Endothelial cell (in vitro differentiated cells): ENCODE results near the gene PFDN4. TPM values are rescaled to one million over a fixed set of nuclear protein-coding genes. Genes with fewer than 3 reads are reported as not detected.

Source experiments
- DNase-seq: peaks from one replicate; pipeline ENCODE4 v3.0.0; 2021; ENCODE audit warnings: low spot score
- H3K27ac Mint-ChIP-seq: one replicate; pipeline ENCODE4 v1.8.0; 2021; ENCODE audit warnings: mixed read lengths, inconsistent platforms; ENCODE audit not compliant: unreplicated experiment
- H3K27me3 Mint-ChIP-seq: one replicate; pipeline ENCODE4 v1.8.0; 2021; ENCODE audit warnings: mild to moderate bottlenecking, moderate library complexity, mixed read lengths, inconsistent platforms; ENCODE audit not compliant: unreplicated experiment
- H3K36me3 Mint-ChIP-seq: one replicate; pipeline ENCODE4 v1.8.0; 2021; ENCODE audit warnings: mild to moderate bottlenecking, low read depth, mixed read lengths, inconsistent platforms; ENCODE audit not compliant: unreplicated experiment
- H3K4me1 Mint-ChIP-seq: one replicate; pipeline ENCODE4 v1.8.0; 2021; ENCODE audit warnings: mild to moderate bottlenecking, mixed read lengths, inconsistent platforms; ENCODE audit not compliant: unreplicated experiment
- H3K4me3 Mint-ChIP-seq: one replicate; pipeline ENCODE4 v1.8.0; 2021; ENCODE audit warnings: mild to moderate bottlenecking, mixed read lengths, inconsistent platforms; ENCODE audit not compliant: unreplicated experiment
- H3K9me3 Mint-ChIP-seq: one replicate; pipeline ENCODE4 v1.8.0; 2021; ENCODE audit warnings: mixed read lengths, inconsistent platforms; ENCODE audit not compliant: unreplicated experiment
- total RNA-seq: library from RNA; stranded (reverse); fragmentation: NEBNext Ultra II Directional; extraction: Animal tissue kit (Norgen Biotek cat#: 25700); gene quantifications from one replicate; pipeline ENCODE4 v1.2.1, GENCODE V29; 2021; ENCODE audit not compliant: unreplicated experiment
- TF ChIP-seq, protein P1 (sequence below): fragments of 200-600 bp; sonication (generic); IDR thresholded peaks from one replicate; pipeline ENCODE4 v1.5.0; 2021; ENCODE audit warnings: antibody characterized with exemption; ENCODE audit not compliant: unreplicated experiment

The PFDN4 gene
- total RNA-seq, 1 donor from 2014 or later: 43.7 TPM

DNA sequence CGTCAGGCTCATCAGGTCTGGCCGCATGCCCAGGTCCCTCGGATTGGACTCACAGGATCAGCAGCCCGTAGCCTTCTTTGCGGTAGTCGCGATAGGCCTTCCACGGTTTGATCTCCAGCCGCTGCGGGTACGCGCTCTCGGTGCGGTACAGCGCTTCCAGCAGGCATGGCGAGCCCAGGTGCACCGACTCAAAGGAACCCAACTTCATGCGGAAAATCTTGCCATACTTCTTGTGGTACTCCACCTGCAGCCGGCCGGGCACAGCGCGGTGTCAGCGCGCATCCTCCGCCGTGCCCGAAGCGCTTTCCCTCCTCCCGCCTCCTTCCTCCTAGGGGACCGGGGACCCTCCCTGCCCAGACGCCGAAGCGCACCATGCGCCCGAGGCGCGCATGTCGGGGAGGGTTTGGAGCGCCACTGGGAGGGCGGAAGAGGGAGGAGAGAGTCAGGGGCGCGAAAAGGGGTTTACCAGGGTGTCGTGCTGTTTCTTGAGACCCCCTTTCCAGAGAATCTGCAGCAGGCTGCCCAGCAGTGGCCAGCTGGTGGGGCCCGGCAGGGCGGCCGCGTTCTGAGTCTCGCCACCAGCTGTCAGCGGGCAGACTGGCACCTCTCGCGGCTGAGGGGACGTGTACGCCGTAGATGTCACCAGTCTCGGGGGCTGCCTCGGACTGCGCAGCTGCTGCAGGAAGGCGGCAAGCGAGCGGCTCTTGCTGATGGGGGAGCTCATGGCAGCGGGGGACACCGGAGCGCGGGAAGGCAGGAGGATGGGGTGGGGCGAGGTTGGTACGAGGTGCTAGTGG is 34.8 kb upstream of the PFDN4 start:
- H3K9me3 Mint-ChIP-seq: peaks cover 3% of the 10 kb centered on the region
- H3K36me3 Mint-ChIP-seq: no peaks in the 10 kb centered on the region
- no peak overlapping the region for H3K27ac Mint-ChIP-seq
- DNase-seq: peak; percentile 13
- TF ChIP-seq, protein P1, sequence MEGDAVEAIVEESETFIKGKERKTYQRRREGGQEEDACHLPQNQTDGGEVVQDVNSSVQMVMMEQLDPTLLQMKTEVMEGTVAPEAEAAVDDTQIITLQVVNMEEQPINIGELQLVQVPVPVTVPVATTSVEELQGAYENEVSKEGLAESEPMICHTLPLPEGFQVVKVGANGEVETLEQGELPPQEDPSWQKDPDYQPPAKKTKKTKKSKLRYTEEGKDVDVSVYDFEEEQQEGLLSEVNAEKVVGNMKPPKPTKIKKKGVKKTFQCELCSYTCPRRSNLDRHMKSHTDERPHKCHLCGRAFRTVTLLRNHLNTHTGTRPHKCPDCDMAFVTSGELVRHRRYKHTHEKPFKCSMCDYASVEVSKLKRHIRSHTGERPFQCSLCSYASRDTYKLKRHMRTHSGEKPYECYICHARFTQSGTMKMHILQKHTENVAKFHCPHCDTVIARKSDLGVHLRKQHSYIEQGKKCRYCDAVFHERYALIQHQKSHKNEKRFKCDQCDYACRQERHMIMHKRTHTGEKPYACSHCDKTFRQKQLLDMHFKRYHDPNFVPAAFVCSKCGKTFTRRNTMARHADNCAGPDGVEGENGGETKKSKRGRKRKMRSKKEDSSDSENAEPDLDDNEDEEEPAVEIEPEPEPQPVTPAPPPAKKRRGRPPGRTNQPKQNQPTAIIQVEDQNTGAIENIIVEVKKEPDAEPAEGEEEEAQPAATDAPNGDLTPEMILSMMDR: no peak
- H3K27me3 Mint-ChIP-seq: peaks cover 23% of the 10 kb centered on the region
- peaks cover 10% of the 10 kb centered on the region for H3K4me1 Mint-ChIP-seq
- H3K4me3 Mint-ChIP-seq: peak overlapping the region; percentile 69

DNA sequence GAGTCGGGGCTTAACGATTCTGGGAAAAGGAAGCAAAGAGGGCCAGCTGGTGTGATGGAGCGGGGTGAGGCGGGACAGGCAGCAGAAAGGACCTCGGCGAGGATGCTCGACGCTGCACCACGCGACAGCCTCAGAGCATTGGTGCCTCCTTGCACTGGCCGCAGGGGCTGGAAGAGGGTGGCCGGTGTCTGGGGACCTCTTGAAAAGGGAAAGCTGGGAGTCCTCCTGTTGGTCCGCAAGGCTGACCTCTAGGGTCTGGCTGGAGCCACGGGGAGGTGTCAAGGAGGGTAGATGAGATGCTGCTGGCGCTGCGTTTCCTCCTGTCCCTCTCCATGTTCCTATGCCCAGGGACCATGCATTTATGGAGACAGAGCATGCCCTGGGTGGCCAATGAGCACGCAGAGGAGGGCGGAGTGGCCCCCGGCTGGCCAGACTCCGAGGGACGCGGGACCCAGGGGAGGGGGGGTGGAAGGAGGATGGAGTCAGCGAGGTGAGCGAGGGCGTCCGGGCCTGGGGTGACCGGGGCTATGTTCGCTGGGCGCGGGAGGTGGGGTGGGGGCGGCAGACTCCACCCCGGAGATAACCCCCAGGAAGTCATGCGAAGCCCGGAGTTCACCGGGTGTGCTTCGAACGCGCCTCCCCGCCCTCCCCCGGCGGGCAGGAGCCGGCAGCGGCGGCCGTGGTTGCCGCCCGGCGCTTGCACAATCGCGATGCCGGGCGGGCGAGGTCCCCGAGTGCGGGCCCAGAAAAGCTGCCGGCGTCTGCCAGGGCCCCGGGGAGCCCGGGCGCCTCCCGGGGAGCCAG is 34.0 kb upstream of the PFDN4 start, which contains the start of gene CYP24A1:
TSS of gene CYP24A1 (minus strand) at position 334 of the 804 bp plus-strand sequence. CDS start 407 bp downstream, outside the sequence.
- peaks cover 19% of the 10 kb centered on the region for H3K27me3 Mint-ChIP-seq
- H3K36me3 Mint-ChIP-seq: no peaks in the 10 kb centered on the region
- peak within 1 kb of the TSS; percentile 69 for H3K4me3 Mint-ChIP-seq
- H3K4me1 Mint-ChIP-seq: peaks cover 6% of the 10 kb centered on the region
- DNase-seq: peak; percentile 31
- peak within 1 kb of the TSS; percentile 48 for H3K27ac Mint-ChIP-seq
- H3K9me3 Mint-ChIP-seq: no peaks in the 10 kb centered on the region
- TF ChIP-seq, protein P1: no peak

DNA sequence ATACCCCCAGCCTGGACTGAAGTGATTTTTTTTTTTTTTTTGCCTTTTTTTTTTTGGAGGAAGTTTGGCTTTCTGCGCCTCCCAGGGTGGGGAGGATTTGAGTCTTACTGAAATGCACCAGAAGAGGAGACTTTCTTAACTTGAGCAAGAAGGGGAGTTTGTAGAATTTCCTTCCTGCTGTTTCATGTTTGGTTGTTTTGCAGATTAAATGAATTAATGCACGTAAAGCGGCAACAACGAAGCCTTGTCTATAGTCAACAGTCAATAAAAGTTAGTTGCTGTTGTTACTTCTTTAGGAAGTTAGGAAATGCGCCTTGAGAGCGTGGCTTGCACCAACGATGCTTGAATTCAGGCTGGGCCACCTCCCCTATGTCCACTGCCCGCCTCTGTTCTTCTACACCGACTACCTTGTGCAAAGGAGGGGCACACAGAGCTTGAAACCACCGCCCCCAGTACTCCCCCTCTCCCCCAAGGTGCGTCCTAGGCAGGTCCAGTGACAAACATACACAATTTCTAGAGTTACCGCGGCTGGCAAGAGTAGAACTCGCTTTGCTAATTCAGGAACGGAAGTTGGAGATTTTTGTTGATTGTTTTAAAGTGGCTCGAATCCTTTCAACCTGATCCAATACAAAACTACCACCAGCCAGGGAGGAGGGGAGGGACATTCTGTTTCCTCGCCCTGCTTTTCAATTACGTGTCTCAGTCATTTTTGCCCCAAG is 33.3 kb upstream of the PFDN4 start:
- Mint-ChIP-seq H3K27ac (peak overlapping the region; percentile 48), H3K36me3 (no peaks in the 10 kb centered on the region), H3K4me1 (peaks cover 6% of the 10 kb centered on the region), H3K4me3 (peak overlapping the region; percentile 57), H3K27me3 (peaks cover 19% of the 10 kb centered on the region), H3K9me3 (no peaks in the 10 kb centered on the region)
- DNase-seq: no peak
- TF ChIP-seq, protein P1: no peak

DNA sequence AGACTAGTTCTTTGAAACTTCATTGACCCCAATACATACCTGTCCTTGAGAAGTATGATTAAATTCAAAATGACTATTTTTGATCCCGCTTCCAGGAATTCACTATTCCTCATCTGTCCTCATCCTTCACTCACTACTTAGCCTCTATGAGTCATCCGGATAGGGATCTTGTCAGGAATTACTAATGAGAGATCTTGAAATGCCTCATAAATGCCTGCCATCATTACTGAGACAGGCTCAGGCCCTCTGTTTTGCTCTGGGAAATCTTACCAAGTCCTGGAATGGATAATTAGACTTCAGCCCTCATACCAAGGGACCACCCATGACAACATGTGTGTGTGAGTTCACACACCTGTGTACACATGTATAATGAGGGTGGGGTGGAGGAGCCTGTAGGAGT is 31.3 kb upstream of the PFDN4 start:
- TF ChIP-seq, protein P1: no peak
- Mint-ChIP-seq H3K27me3 (peaks cover 19% of the 10 kb centered on the region), H3K27ac (no peak overlapping the region), H3K9me3 (no peaks in the 10 kb centered on the region), H3K36me3 (no peaks in the 10 kb centered on the region), H3K4me1 (peaks cover 6% of the 10 kb centered on the region), H3K4me3 (no peak overlapping the region)
- no peak for DNase-seq
